PC-3 (cell line): ENCODE results near the gene ZNHIT1. TPM values are rescaled to one million over a fixed set of nuclear protein-coding genes. Genes with fewer than 3 reads are reported as not detected.

Experiments
- ATAC-seq: fragments of 200-7000 bp; cut with Tn5 transposase; 2 replicates; pipeline ENCODE4 v1.9.1; 2020; ENCODE audit warnings: mild to moderate bottlenecking, moderate library complexity
- BruUV-seq: library from RNA; stranded (reverse); fragments of 400-500 nt; replicated peaks from 2 replicates; lab custom pipeline; 2021; lab: Mats Ljungman, UMichigan
- CTCF ChIA-PET: fragments of 300-600 bp; sonication (Branson Sonifier 250); formaldehyde crosslinking; loops from one replicate; lab custom pipeline; 2022; ENCODE audit warnings: antibody characterized with exemption; lab: Charles Lee
- POLR2A ChIA-PET: fragments of 300-600 bp; sonication (Branson Sonifier 250); formaldehyde crosslinking; loops from one replicate; lab custom pipeline; 2022; ENCODE audit warnings: antibody characterized with exemption; ENCODE audit not compliant: unreplicated experiment; lab: Charles Lee
- DNase-seq: peaks from one replicate; pipeline ENCODE4 v3.0.0-alpha.2; 2015
- H2AFZ ChIP-seq: fragments of 300-600 bp; sonication (generic); 2 replicates; pipeline ENCODE4 v1.6.0; 2016; ENCODE audit warnings: antibody characterized with exemption, low read length
- H3F3A ChIP-seq: fragments of 300-600 bp; sonication (generic); one replicate; pipeline ENCODE4 v1.6.0; 2017; ENCODE audit warnings: antibody characterized with exemption, low read length, control low read depth, mild to moderate bottlenecking; ENCODE audit not compliant: unreplicated experiment
- H3K27ac ChIP-seq: fragments of 300-600 bp; sonication (generic); 2 replicates; pipeline ENCODE4 v1.5.1; 2016; ENCODE audit warnings: mild to moderate bottlenecking, low read length
- H3K27me3 ChIP-seq: fragments of 300-600 bp; sonication (generic); 2 replicates; pipeline ENCODE4 v1.6.1; 2016; ENCODE audit warnings: low read length, mixed read lengths
- H3K36me3 ChIP-seq: fragments of 300-600 bp; sonication (generic); 2 replicates; pipeline ENCODE4 v1.6.1; 2016; ENCODE audit warnings: low read depth, mixed run types, low read length, mixed read lengths
- H3K4me1 ChIP-seq: fragments of 300-600 bp; sonication (generic); 2 replicates; pipeline ENCODE4 v1.5.1; 2016; ENCODE audit warnings: low read length; ENCODE audit not compliant: insufficient read depth
- H3K4me2 ChIP-seq: fragments of 300-600 bp; sonication (generic); 2 replicates; pipeline ENCODE4 v1.6.0; 2016; ENCODE audit warnings: low read length
- H3K4me3 ChIP-seq: fragments of 300-600 bp; sonication (generic); 2 replicates; pipeline ENCODE4 v1.5.1; 2016; ENCODE audit warnings: mild to moderate bottlenecking, low read length, mixed read lengths
- H3K79me2 ChIP-seq: fragments of 300-600 bp; sonication (generic); 2 replicates; pipeline ENCODE4 v1.6.1; 2017; ENCODE audit warnings: low read length, mixed read lengths
- H3K9ac ChIP-seq: fragments of 300-600 bp; sonication (generic); 2 replicates; pipeline ENCODE4 v1.6.0; 2016; ENCODE audit warnings: mild to moderate bottlenecking, low read length
- H3K9me2 ChIP-seq: fragments of 300-600 bp; sonication (generic); replicated peaks from 2 replicates; pipeline ENCODE4 v1.6.1; 2016; ENCODE audit warnings: mixed run types, low read length, mixed read lengths
- H3K9me3 ChIP-seq: fragments of 300-600 bp; sonication (generic); 2 replicates; pipeline ENCODE4 v1.6.1; 2016; ENCODE audit warnings: low read length, mixed read lengths
- H4K20me1 ChIP-seq: fragments of 300-600 bp; sonication (generic); 2 replicates; pipeline ENCODE4 v1.6.1; 2016; ENCODE audit warnings: low read length, mixed read lengths
- EZH2 ChIP-seq: fragments of 300-600 bp; sonication (generic); IDR thresholded peaks from one replicate; pipeline ENCODE4 v1.6.1; 2017; ENCODE audit warnings: antibody characterized with exemption, mild to moderate bottlenecking, low read length; ENCODE audit not compliant: unreplicated experiment
- EZH2phosphoT487 ChIP-seq: fragments of 300-600 bp; sonication (generic); IDR thresholded peaks from 2 replicates; pipeline ENCODE4 v1.6.1; 2018; ENCODE audit warnings: mild to moderate bottlenecking, antibody characterized with exemption, low read length, borderline replicate concordance
- intact Hi-C: fragments of 100-400 bp; cut with micrococcal nuclease; formaldehyde crosslinking; loops from 2 replicates; pipeline ENCODE4 v1.9.0; 2023
- total RNA-seq: library from RNA; depleted of rRNA; stranded (reverse); fragments of >200 nt; gene quantifications from 2 replicates; pipeline ENCODE4 v1.2.3, GENCODE V29; 2014
- TF ChIP-seq, protein P1 (sequence below): fragments of 300-600 bp; sonication (generic); conservative IDR thresholded peaks from 2 replicates; pipeline ENCODE4 v1.5.1; 2017; ENCODE audit warnings: antibody characterized with exemption, low read depth, mild to moderate bottlenecking, low read length

Gene ZNHIT1
- total RNA-seq, 1 experiment from 2014 or later: 188 TPM

DNA sequence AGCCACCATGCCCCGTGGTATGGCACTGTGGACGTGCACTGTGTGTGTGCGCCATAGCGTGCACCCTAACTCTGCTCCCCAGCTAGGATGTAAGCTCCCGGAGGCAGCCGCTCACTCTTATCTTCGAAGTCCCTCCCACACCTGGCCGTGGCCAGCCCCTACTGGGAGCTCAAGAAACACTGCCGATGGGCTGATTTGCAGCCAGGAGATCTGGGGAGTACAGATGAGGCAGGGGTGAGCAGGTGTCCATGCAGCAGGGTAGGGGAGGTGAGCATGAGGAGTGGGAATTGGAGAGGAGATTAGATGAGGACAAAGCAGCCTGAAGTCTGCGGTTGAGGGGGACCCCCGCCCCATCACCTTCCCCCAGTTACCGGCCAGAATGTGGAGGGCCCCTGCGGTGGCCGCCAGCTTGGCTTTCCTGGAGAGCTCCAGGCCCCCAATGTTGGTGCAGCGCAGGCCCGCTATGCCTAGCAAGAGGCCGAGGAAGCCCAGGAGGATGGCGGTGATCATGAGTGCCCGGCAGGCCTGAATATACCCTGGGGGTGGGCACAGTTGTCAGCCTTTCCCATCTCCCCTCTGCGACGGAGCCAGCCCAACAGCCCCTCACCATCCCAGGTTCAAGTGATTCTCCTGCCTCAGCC is 16.1 kb downstream of the ZNHIT1 start:
- no peak for ATAC-seq
- DNase-seq: no peak
- ChIA-PET POLR2A (no interaction called here), CTCF (interaction anchor here (0.6 kb wide), 1 partner anchor 15 kb away, joined by 3 read pairs; no protein-coding TSS in a partner anchor)
- Histone ChIP-seq H3F3A (no peaks in the 10 kb centered on the region), H3K36me3 (no peaks in the 10 kb centered on the region), H3K27me3 (no peaks in the 10 kb centered on the region), H3K4me3 (no peak overlapping the region), H3K4me2 (no peak overlapping the region), H3K9ac (no peak overlapping the region), H3K9me3 (no peaks in the 10 kb centered on the region), H2AFZ (no peak overlapping the region), H3K27ac (no peak overlapping the region), H3K9me2 (no peaks in the 10 kb centered on the region), H3K79me2 (no peaks in the 10 kb centered on the region), H4K20me1 (no peaks in the 10 kb centered on the region), H3K4me1 (peaks cover 8% of the 10 kb centered on the region; the same call in 1 of the 2 replicates)
- intact Hi-C loops: no loop called here
- TF ChIP-seq, protein P1, sequence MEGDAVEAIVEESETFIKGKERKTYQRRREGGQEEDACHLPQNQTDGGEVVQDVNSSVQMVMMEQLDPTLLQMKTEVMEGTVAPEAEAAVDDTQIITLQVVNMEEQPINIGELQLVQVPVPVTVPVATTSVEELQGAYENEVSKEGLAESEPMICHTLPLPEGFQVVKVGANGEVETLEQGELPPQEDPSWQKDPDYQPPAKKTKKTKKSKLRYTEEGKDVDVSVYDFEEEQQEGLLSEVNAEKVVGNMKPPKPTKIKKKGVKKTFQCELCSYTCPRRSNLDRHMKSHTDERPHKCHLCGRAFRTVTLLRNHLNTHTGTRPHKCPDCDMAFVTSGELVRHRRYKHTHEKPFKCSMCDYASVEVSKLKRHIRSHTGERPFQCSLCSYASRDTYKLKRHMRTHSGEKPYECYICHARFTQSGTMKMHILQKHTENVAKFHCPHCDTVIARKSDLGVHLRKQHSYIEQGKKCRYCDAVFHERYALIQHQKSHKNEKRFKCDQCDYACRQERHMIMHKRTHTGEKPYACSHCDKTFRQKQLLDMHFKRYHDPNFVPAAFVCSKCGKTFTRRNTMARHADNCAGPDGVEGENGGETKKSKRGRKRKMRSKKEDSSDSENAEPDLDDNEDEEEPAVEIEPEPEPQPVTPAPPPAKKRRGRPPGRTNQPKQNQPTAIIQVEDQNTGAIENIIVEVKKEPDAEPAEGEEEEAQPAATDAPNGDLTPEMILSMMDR: no peak
- TF ChIP-seq EZH2phosphoT487: no peak
- TF ChIP-seq EZH2: no peak
- BruUV-seq: no TSS peak

DNA sequence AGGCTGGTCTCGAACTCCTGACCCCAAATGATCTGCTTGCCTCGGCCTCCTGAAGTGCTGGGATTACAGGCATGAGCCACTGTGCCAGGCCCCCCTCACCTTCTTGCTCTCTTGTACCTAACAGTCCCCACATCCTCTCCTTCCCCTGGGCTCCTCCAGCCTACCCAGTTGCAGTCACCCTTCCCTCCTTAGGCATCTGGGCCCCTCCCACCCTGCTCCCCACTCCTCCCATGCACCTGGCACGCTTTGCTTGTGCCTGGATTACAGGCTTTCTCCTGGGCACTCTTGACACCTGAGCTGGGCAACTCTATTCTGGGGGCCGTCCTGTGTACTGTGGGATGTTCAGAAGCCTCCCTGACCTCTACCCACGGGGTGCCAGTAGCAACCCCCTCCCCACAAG is 16.7 kb downstream of the ZNHIT1 start:
- peaks cover 8% of the 10 kb centered on the region; the same call in 1 of the 2 replicates for H3K4me1 ChIP-seq
- H3K27me3 ChIP-seq: no peaks in the 10 kb centered on the region
- DNase-seq: no peak
- no peaks in the 10 kb centered on the region for H3K79me2 ChIP-seq
- POLR2A ChIA-PET: no interaction called here
- CTCF ChIA-PET: interaction anchor here (0.6 kb wide), 1 partner anchor 16 kb away, joined by 3 read pairs; no protein-coding TSS in a partner anchor
- H3K9ac ChIP-seq: no peak overlapping the region
- H3F3A ChIP-seq: no peaks in the 10 kb centered on the region
- H3K9me2 ChIP-seq: no peaks in the 10 kb centered on the region
- no peak for ATAC-seq
- no peaks in the 10 kb centered on the region for H3K36me3 ChIP-seq
- intact Hi-C loops: no loop called here
- no peak overlapping the region for H2AFZ ChIP-seq
- no peaks in the 10 kb centered on the region for H3K9me3 ChIP-seq
- no TSS peak for BruUV-seq
- H3K4me3 ChIP-seq: no peak overlapping the region
- no peak overlapping the region for H3K4me2 ChIP-seq
- no peak for TF ChIP-seq EZH2phosphoT487
- TF ChIP-seq EZH2: no peak
- TF ChIP-seq, protein P1: no peak
- no peak overlapping the region for H3K27ac ChIP-seq
- no peaks in the 10 kb centered on the region for H4K20me1 ChIP-seq

DNA sequence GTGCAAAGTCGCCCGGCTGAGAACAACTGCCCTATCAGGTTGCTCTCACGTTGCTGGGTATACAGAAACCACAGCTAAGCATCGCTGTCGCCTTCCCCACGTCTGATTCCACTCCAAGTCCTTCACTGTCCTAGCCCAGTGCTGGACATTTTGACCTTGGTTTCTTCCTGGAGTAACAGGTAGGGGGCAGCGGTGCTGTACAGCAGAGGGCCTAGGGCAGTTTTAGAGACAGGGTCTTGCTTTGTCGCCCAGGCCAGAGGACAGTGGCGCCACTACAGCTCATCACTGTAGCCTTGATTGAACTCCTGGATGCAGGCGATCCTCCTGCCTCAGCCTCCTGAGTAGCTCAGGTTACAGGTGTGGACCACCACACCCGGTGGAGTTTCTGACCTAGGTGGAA is 17.1 kb downstream of the ZNHIT1 start:
- Histone ChIP-seq H2AFZ (no peak overlapping the region), H3K4me2 (no peak overlapping the region), H3K79me2 (no peaks in the 10 kb centered on the region), H3K9me2 (no peaks in the 10 kb centered on the region), H3K27ac (no peak overlapping the region), H3K27me3 (no peaks in the 10 kb centered on the region), H3K4me3 (no peak overlapping the region), H3K4me1 (peaks cover 8% of the 10 kb centered on the region; the same call in 1 of the 2 replicates), H3K9ac (no peak overlapping the region), H4K20me1 (no peaks in the 10 kb centered on the region), H3K36me3 (no peaks in the 10 kb centered on the region), H3K9me3 (no peaks in the 10 kb centered on the region), H3F3A (no peaks in the 10 kb centered on the region)
- TF ChIP-seq, protein P1: peak; percentile 39; the same call in 1 of the 2 replicates
- no peak for TF ChIP-seq EZH2phosphoT487
- ChIA-PET CTCF (interaction anchor here (0.6 kb wide), 1 partner anchor 16 kb away, joined by 3 read pairs; no protein-coding TSS in a partner anchor), POLR2A (no interaction called here)
- intact Hi-C loops: no loop called here
- no peak for DNase-seq
- ATAC-seq: no peak
- no TSS peak for BruUV-seq
